ENCODE data around the gene CCDC191. TPM values are rescaled to one million over a fixed set of nuclear protein-coding genes. Genes with fewer than 3 reads are reported as not detected.

CCDC191 gene
- 1.6 and 6.4 TPM in 2 replicates for total RNA-seq

DNA sequence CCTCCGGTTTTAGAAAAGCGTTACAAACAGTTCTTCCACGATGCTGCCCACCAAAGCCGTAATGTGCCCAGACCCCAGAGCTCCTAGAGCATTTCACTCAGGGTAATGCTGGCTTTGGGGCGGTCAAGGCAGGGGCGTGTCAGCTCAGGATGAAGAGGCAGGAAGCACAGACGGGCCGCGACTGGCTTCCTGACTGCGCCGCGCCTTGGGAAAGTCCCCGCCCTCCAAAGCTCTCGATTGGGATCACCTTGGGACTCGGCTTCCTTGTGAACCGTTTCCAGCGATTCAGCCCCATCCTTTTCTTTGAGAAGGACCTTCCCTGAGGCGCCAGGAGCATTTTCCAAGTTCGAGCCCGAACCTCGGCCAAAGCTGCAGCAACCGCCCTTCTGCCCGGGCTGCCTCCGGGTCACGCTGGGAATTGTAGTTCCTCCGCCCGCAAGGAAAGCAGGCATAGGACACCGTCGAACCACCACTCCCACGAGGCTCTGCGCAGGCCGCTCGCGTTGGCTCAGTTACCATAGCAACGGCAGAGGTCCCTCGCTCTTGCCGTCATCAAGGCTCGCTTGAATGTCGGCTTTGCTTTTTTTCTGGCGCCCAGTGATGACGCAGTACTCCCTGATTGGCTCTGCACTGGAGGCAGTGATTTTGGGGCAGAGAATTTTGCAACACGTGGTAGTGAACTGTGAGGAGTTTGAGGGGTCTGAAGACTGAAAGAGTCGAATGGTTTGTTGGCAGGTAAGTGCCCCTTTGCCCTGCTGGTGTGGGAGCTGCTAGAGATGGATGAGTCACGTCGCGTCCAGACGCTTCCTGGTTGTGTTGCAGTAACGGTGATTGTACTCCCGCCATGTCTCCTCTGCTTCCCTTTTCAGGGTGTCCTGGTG, at the start of gene CCDC191, which contains the start of gene QTRT2:
TSS of gene CCDC191 (minus strand) at position 397 of the 881 bp plus-strand sequence. CDS start at position 337, 60 bp downstream.
TSS of gene QTRT2 (plus strand) at position 608 of the 881 bp plus-strand sequence. CDS start 8,521 bp downstream, outside the sequence.
- peak; percentile 98 for DNase-seq (ENCODE audit: low read depth)

DNA sequence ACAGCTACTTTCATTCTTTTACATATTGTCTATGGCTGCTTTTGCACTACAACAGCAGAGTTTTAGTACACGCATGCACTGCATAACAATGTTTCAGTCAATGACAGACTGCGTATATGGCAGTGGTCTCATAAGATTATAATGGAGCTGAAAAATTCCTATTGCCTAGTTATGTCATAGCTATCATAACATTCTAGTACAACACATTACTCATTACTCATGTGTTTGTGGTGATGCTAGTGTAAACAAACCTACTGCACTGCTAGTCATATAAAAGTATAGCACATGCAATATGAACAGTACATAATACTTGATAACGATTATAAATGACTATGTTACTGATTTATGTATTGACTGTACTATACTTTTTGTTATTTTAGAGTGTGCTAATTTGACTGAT, 48.1 kb upstream of the CCDC191 start:
- no peak for DNase-seq (ENCODE audit: low read depth)

DNA sequence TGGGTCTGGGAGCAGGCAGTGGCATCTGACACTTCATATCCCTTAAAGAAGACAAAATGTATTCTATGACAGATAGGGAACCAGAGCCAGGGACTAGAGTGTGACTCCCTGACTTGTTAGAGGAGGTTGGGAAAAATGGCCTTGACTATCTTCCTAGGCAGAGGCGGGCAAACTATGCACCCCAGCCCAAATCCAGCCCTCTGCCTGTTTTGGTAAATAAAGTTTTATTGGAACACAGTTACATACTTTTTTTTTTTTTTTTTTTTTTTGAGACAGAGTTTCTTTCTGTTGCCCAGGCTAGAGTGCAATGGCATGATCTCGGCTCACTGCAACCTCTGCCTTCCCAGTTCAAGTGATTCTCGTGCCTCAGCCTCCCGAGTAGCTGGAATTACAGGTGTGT, 47.5 kb upstream of the CCDC191 start:
- no peak for DNase-seq (ENCODE audit: low read depth)

DNA sequence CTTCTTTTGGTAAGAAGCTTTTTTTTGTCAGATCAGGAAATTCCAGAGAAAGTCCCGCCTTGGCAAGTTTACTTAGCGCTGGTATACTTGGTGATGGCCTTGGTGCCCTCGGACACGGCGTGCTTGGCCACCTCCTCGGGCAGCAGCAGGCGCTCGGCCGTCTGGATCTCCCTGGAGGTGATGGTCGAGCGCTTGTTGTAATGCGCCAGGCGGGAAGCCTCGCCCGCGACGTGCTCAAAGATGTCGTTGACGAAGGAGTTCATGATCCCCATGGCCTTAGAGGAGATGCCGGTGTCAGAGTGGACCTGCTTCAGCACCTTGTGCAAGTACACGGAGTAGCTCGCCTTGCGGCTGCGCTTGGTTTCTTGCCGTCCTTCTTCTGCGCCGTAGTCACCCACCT, 46.9 kb upstream of the CCDC191 start:
- DNase-seq (ENCODE audit: low read depth), result no peak

- no peak for DNase-seq (ENCODE audit: low read depth)
These were observed 44.8 kb upstream of the CCDC191 start for GRCh38 chr3:114101101-114101500.

DNA sequence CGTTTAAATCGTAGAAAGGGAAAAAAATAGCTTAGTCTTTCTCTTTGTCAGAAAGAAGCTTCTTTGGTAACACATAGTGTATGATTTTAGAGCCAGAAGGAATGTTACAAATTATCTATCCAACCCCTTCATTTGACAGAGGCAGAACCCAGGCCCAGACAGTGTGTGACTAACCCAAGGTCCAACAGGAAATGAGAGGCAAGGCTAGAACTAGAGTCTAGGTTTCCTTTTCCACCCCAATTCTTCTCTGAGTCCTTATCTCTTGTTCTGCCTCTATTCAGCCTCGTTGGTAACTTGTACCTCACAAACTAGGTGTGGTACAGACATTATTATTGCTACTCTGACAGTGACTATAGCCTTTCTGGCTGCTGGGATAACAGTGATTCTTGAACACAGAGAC, 39.5 kb upstream of the CCDC191 start:
- no peak for DNase-seq (ENCODE audit: low read depth)

- peak; percentile 78 for DNase-seq (ENCODE audit: low read depth)
These were observed 37.3 kb upstream of the CCDC191 start for GRCh38 chr3:114093596-114093995.

DNA sequence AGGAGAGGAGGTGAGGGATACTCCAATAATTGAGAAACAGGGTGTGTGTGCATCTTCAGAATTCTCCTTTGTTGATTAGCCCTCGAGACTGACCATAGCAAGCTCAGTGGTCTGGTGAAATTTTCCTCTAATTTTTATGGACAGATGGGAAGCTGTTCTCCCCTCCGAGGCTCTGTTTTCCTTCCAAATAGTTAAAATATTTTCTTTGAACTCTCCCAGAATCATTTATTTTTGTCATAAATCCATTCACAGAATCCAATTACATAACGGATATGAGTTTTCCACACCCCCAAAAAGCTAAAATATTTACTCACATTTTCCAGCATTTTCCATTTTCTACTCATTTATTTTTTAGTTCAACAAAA, 36.7 kb upstream of the CCDC191 start:
- no peak for DNase-seq (ENCODE audit: low read depth)

- no peak for DNase-seq (ENCODE audit: low read depth)
These were observed 36.1 kb upstream of the CCDC191 start for GRCh38 chr3:114092151-114093015.

GRCh38 chr3:114089675-114090074, 33.3 kb upstream of the CCDC191 start:
- DNase-seq (ENCODE audit: low read depth), result peak; percentile 36

GRCh38 chr3:114086356-114086755, 30.0 kb upstream of the CCDC191 start:
- DNase-seq (ENCODE audit: low read depth), result no peak

GRCh38 chr3:114083112-114083511, 26.8 kb upstream of the CCDC191 start:
- no peak for DNase-seq (ENCODE audit: low read depth)

DNA sequence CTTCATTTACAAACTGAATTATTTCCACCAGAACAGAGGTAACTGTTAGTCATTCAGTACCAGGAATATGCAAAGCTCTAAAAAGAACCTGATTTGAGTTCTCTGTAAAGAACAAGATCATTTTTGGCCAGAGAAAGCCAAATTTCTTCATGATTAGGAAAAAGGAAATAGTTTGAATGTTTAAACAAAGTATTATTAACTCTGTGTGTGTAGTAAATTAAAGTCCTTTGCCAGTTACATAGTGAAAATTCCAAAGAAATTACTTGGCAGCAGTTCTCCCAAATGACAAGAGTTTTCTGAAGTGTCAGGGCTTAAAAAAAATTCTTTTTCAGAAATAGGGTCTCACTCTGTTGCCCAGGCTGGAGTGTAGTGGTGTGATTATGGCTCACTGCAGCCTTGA, 24.7 kb upstream of the CCDC191 start:
- DNase-seq (ENCODE audit: low read depth), result no peak

GRCh38 chr3:114080201-114080600, 23.9 kb upstream of the CCDC191 start:
- no peak for DNase-seq (ENCODE audit: low read depth)

GRCh38 chr3:114079761-114080160, 23.4 kb upstream of the CCDC191 start:
- no peak for DNase-seq (ENCODE audit: low read depth)

DNA sequence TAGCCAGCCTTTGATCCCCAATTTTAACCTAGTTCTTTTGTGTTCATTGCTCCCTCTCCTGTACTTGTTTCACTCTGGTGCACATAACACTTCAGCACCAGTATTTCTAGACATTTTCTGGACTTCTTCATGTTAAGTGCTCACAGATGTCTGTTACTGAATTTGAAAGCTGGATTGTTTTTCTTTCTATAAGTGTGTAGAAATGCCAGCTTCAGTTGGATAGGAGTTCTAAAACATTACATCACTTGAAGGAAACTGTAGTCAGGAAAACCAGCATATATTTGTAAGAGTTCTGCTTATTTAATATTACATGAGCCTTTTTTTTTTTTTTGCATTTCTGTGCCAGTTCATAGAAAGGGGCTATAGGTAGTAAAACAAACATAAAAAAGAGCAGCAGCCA, 21.8 kb upstream of the CCDC191 start:
- DNase-seq (ENCODE audit: low read depth), result no peak

- no peak for DNase-seq (ENCODE audit: low read depth)
These were observed 20.4 kb upstream of the CCDC191 start for GRCh38 chr3:114076711-114077110.

GRCh38 chr3:114071786-114072185, 15.5 kb upstream of the CCDC191 start:
- no peak for DNase-seq (ENCODE audit: low read depth)

DNA sequence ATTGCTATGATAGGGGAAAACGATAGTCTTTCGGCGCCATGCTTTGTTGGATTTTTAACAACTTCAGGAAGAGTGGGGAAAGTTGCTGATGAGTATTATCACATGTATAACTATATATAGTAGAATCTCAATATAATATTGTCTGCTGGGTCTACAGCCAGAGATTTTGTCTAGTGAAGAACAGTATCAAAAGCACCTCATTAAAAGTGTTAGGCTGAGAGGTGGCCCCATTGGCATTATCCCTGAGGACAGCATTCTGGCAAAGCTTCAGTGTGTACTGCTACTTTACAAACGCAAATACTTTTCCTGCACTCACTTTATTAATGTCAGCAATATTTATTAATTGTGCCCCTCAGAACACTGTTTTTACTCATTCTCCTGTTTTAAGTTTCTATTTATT, 12.0 kb upstream of the CCDC191 start:
- no peak for DNase-seq (ENCODE audit: low read depth)

- no peak for DNase-seq (ENCODE audit: low read depth)
These were observed 11.5 kb upstream of the CCDC191 start for GRCh38 chr3:114067804-114068203.

DNA sequence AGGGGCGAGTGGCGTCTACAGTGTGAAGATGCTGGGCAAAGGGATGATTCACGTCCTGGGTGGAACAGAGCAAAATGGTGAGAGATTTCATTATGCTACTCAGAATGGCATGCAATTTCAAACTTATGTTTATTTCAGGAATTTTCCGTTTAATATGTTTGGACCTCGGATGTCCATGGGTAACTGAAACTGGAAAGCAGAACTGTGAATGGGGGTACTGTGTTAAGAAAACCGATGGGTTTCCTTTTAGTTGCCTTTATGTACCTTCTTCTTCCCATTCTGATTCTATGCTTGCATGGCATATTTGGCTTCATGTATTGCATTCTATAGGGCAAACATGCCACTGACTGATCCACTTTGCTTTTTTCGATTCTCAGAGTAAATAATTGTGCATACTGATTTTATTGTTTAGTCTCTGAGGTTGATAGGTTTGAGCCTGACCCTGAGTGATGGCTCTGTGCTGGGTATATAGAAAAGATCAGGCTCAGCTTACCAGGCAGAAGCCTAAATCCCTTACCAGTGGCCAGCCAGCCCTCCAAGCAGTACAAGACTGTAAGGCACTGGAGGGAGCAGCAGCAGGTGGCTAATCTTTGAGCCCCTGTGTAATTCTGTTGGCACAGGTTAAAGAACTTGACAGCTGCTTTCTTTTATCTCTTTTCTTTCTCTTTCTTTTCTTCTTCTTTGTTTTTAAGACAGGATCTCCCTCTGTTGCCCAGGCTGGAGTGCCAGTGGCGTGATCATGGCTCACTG, 4.8 kb upstream of the CCDC191 start:
- no peak for DNase-seq (ENCODE audit: low read depth)

DNA sequence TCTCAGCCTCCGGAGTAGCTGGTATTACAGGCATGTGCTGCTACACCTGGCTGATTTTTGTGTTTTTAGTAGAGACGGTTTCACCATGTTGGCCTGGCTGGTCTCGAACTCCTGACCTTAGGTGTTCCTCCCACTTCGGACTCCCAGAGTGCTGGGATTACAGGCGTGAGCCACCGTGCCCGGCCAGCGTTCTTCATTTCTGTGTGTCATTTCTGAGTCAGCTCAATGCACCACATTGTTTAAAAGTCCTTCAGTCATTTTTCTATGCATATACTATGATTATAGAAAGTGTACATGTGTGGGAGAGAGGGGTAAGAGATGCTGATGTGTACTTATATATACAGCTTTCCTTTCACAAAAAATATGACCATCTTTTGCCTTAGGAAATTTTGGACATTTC, 2.3 kb upstream of the CCDC191 start:
- no peak for DNase-seq (ENCODE audit: low read depth)
